Small intestine (tissue), 7 donors: ENCODE data around the gene COL26A1. TPM values are rescaled to one million over a fixed set of nuclear protein-coding genes. Genes with fewer than 3 reads are reported as not detected.
A peak's percentile ranks its signal among the peaks of the same experiment; 100 is the strongest.

ENCODE experiments used
- DNase-seq, 2 donors: peaks; one replicate each; pipeline versions ENCODE4 v3.0.0 to v3.0.0-alpha.2; 2013
- FAIRE-seq: peaks from 2 replicates; lab custom pipeline; 2012; peaks lifted over from hg19 to GRCh38; lab: Jason Lieb, UNC
- H3K27ac ChIP-seq, 3 donors: one replicate each; pipeline ENCODE4 v1.5.1; 2013; ENCODE audit warnings: low read length in 2 of 3, mild to moderate bottlenecking in 2 of 3, control low read depth in 1 of 3, inconsistent platforms in 1 of 3, low read depth in 1 of 3, moderate library complexity in 1 of 3
- H3K27me3 ChIP-seq, 3 donors: one replicate each; pipeline ENCODE4 v1.6.1; 2013; ENCODE audit warnings: low read length in 3 of 3, inconsistent platforms in 1 of 3; ENCODE audit not compliant: control insufficient read depth in 3 of 3, insufficient read depth in 3 of 3
- H3K36me3 ChIP-seq, 3 donors: one replicate each; pipeline ENCODE4 v1.6.1; 2013; ENCODE audit warnings: low read length in 3 of 3, inconsistent platforms in 1 of 3, low read depth in 1 of 3, mild to moderate bottlenecking in 1 of 3, moderate library complexity in 1 of 3; ENCODE audit not compliant: control insufficient read depth in 3 of 3, insufficient read depth in 2 of 3
- H3K4me1 ChIP-seq, 3 donors: one replicate each; pipeline ENCODE4 v1.6.1; 2013; ENCODE audit warnings: low read length in 2 of 3, inconsistent platforms in 1 of 3, low read depth in 1 of 3, mild to moderate bottlenecking in 1 of 3, moderate library complexity in 1 of 3; ENCODE audit not compliant: control insufficient read depth in 3 of 3, insufficient read depth in 2 of 3
- H3K4me3 ChIP-seq, 3 donors: one replicate each; pipeline ENCODE4 v1.5.1; 2013; ENCODE audit warnings: low read length in 3 of 3, control low read depth in 1 of 3, inconsistent platforms in 1 of 3, low read depth in 1 of 3, mild to moderate bottlenecking in 1 of 3, moderate library complexity in 1 of 3
- H3K9me3 ChIP-seq, 2 donors: one replicate each; pipeline ENCODE4 v1.6.1; 2013; ENCODE audit warnings: low read depth in 1 of 2, low read length in 1 of 2; ENCODE audit not compliant: control insufficient read depth in 2 of 2, insufficient read depth in 1 of 2
- WGBS, 3 donors: extraction: QIAGEN DNeasy Blood & Tissue Kit; methylation state at CpG; one replicate each; pipeline ENCODE4 v1.1.7; 2013; 5-methylcytosine and 5-hydroxymethylcytosine counted together
- polyA plus RNA-seq, 4 donors: library from polyadenylated mRNA; stranded (reverse) in 3 of 4; unstranded in 1 of 4; fragments of 200-250 nt in 3 of 4; fragments of 120-200 nt in 1 of 4; gene quantifications; one replicate each; pipeline versions ENCODE4 v1.2.1 to v1.2.3, GENCODE V29; 2013
- donor health status: healthy with polysubstance abuse.
- donor health status: control.
- donor health status: control.
- donor health status: Bipolar disorder and iron deficiency.
- donor health status: healthy.

The COL26A1 gene
- polyA plus RNA-seq, 4 donors, result 0.10 to 0.12 TPM; not detected in 2

GRCh38 chr7:101363734-101364374, 1.2 kb downstream of the COL26A1 start:
- no peaks in the 10 kb centered on the region for H3K9me3 ChIP-seq
- peak overlapping the region in 2 of 3 donors; percentile 23 to 37 for H3K4me3 ChIP-seq
- H3K27ac ChIP-seq, result no peak overlapping the region
- H3K36me3 ChIP-seq, result no peaks in the 10 kb centered on the region
- WGBS, 3 donors, result 2% methylated on average over 36 to 52 of the region's 52 CpGs
- FAIRE-seq (no peak), DNase-seq (peak; percentile 53 to 79)
- peaks cover 0 to 25% (median 15%) of the 10 kb centered on the region in 3 donors for H3K27me3 ChIP-seq
- no peaks in the 10 kb centered on the region for H3K4me1 ChIP-seq

DNA sequence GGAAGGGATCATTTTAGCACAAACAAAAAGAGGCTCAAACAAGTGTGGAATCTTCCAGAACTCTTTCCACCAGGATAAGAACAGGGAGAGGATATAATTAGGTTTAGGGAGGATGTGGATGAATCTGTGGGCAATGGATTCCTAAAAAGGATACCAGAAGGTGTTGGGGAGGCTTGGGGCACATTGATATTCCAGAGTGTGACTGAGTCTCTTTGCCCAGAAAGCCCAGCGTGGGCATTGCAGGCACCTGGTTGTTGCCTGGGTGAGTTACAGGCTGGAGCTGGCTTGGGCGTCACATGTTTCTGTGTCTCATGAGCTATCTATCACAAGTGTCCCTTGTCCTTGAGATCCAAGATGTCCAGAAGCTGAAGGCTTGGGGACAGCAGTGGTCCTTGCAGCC, 3.3 kb downstream of the COL26A1 start:
- 84 to 100% (median 95%) methylated on average over 2 of the region's 2 CpGs for WGBS, 3 donors
- H3K36me3 ChIP-seq, result no peaks in the 10 kb centered on the region
- H3K27ac ChIP-seq, result no peak overlapping the region
- FAIRE-seq (no peak), DNase-seq (no peak)
- H3K4me1 ChIP-seq, result no peaks in the 10 kb centered on the region
- peaks cover 0 to 25% (median 15%) of the 10 kb centered on the region in 3 donors for H3K27me3 ChIP-seq
- H3K9me3 ChIP-seq, result no peaks in the 10 kb centered on the region
- H3K4me3 ChIP-seq, result no peak overlapping the region

GRCh38 chr7:101367676-101368075, 5.0 kb downstream of the COL26A1 start:
- no peak for FAIRE-seq
- DNase-seq, result no peak
- H3K4me1 ChIP-seq, result no peaks in the 10 kb centered on the region
- no peaks in the 10 kb centered on the region for H3K36me3 ChIP-seq
- H3K27me3 ChIP-seq, result peaks cover 0 to 14% (median 10%) of the 10 kb centered on the region in 3 donors
- no peak overlapping the region for H3K27ac ChIP-seq
- 70 to 79% (median 77%) methylated on average over 1 of the region's 1 CpG for WGBS, 3 donors
- no peak overlapping the region for H3K4me3 ChIP-seq
- H3K9me3 ChIP-seq, result no peaks in the 10 kb centered on the region

DNA sequence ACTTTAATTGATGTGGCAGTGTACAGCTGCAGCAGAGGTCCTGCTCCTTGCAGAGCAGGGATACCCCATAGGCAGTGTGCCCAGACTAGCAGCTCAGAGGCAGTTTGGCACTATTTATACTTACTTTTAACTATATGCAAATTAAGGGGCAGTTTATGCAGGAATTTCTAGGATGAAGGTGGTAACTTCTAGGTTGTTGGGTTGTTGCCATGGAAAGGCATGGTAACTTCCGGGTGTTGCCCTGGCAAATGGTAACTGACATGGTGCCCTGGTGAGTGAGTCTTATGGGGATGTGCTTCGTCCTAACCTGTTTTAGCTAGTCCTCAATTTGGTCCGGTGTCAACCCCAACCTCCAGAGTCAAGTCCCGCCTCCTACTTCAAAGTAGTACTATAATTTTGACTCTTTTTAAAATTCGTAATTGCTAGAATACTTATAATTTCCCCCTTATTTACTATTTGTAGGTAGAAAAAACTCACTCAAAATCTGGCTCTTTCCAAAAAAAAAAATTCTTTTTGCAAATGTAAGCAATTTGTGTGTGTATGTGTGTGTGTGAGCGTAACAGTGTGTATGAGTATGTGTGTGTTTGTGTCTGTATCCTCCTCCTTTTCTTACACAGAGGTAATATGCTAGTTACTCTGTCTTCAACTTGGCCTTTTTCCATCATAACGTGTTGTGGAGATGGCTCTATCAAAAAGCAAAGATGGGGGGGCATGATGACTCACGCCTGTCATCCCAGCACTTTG, 5.9 kb downstream of the COL26A1 start:
- no peak for FAIRE-seq
- H3K4me3 ChIP-seq, result no peak overlapping the region
- WGBS, 3 donors, result 64 to 78% (median 76%) methylated on average over 8 of the region's 8 CpGs
- H3K4me1 ChIP-seq, result no peaks in the 10 kb centered on the region
- H3K9me3 ChIP-seq, result no peaks in the 10 kb centered on the region
- H3K27me3 ChIP-seq, result peaks cover 0 to 10% (median 9%) of the 10 kb centered on the region in 3 donors
- DNase-seq, result no peak
- H3K36me3 ChIP-seq, result no peaks in the 10 kb centered on the region
- no peak overlapping the region for H3K27ac ChIP-seq

DNA sequence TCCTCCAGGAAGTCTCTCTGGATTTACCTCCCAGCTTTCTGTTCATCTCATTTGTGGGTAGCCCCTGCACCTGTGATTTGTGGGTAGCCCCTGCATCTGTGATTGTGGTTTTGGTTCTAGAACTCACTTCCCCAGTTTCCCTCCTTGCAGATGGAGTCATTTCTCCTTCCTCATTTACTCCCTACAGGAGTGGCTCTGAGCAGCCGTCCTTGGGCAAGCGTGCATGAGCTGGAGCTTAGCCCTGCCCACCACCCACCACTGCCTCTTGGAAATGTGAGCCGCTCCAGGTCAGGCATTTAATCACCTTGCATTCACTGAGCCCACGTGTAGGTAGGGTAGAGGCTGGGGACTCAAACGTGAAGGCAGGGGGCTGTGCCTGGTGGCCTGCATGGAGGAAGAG, 8.2 kb downstream of the COL26A1 start:
- FAIRE-seq (no peak), DNase-seq (no peak)
- Histone ChIP-seq H3K36me3 (no peaks in the 10 kb centered on the region), H3K4me1 (no peaks in the 10 kb centered on the region), H3K9me3 (no peaks in the 10 kb centered on the region), H3K27me3 (peaks cover 0 to 5% (median 0%) of the 10 kb centered on the region in 3 donors), H3K4me3 (no peak overlapping the region), H3K27ac (no peak overlapping the region)
- 38 to 53% (median 39%) methylated on average over 5 of the region's 5 CpGs for WGBS, 3 donors

DNA sequence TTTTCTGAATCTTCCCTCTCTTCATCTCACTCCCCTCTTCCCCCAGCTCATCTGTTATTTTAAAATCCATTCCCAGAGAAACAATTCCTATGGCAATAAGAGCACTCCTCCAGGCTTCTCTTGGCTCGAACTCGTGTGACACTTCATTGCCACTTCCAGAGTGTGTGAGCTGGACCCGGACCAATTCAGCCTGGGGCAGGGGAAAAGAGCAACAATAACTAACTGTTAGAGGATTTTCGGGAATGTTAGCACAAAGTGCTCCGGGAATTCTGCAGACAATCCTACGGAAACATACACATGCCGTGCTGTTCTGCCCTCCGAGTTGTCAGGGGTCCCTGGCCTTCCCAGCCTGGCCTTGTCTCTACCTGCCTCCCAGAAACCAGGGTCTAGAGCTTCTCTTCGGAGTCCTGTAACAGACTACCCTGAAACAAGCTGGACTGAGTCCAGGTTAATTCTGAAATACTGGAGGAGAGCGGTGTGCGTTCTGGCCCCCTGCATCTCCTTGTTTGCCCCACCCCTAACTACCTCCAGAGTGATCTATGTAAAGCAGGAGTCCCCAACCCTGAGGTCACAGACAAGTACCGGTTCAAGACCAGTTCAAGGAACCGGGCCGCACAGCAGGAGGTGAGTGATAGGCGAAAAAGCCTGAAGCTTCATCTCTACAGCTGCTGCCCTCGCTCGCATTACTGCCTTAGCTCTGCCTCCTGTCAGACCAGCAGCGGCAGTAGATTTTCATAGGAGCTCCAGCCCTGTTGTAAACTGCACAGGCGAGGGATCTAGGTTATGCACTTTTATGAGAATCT, 11.3 kb downstream of the COL26A1 start:
- 72 to 83% (median 76%) methylated on average over 19 of the region's 19 CpGs for WGBS, 3 donors
- no peaks in the 10 kb centered on the region for H3K4me1 ChIP-seq
- no peak overlapping the region for H3K27ac ChIP-seq
- FAIRE-seq, result no peak
- H3K27me3 ChIP-seq, result peaks cover 0 to 2% (median 0%) of the 10 kb centered on the region in 3 donors
- no peaks in the 10 kb centered on the region for H3K9me3 ChIP-seq
- H3K4me3 ChIP-seq, result no peak overlapping the region
- DNase-seq, result no peak
- no peaks in the 10 kb centered on the region for H3K36me3 ChIP-seq

- 97 to 100% (median 98%) methylated on average over 3 of the region's 3 CpGs for WGBS, 3 donors
- Histone ChIP-seq H3K9me3 (no peaks in the 10 kb centered on the region), H3K27me3 (peaks cover 0 to 2% (median 0%) of the 10 kb centered on the region in 3 donors), H3K4me1 (no peaks in the 10 kb centered on the region), H3K27ac (no peak overlapping the region), H3K36me3 (no peaks in the 10 kb centered on the region), H3K4me3 (no peak overlapping the region)
- no peak for DNase-seq
- no peak for FAIRE-seq
These were observed 12.3 kb downstream of the COL26A1 start for GRCh38 chr7:101374990-101375389.

GRCh38 chr7:101376601-101377000, 13.9 kb downstream of the COL26A1 start:
- no peak for FAIRE-seq
- 83 to 90% (median 88%) methylated on average over 5 of the region's 5 CpGs for WGBS, 3 donors

More at GRCh38 chr7:101376601-101377000, 13.9 kb downstream of the COL26A1 start:
- no peaks in the 10 kb centered on the region for H3K36me3 ChIP-seq
- H3K9me3 ChIP-seq, result no peaks in the 10 kb centered on the region
- no peak for DNase-seq
- H3K4me1 ChIP-seq, result no peaks in the 10 kb centered on the region
- peaks cover 0 to 2% (median 0%) of the 10 kb centered on the region in 3 donors for H3K27me3 ChIP-seq
- H3K4me3 ChIP-seq, result no peak overlapping the region
- no peak overlapping the region for H3K27ac ChIP-seq
